HepG2 (cell line): Measurements from ENCODE around the gene AHRR. TPM values are rescaled to one million over a fixed set of nuclear protein-coding genes. Genes with fewer than 3 reads are reported as not detected.

ENCODE experiments used
- AKAP8 ChIP-seq: sonication (generic); formaldehyde crosslinking; IDR thresholded peaks from 2 replicates; pipeline ENCODE4 v1.5.1; 2020; ENCODE audit warnings: mild to moderate bottlenecking, missing genetic modification reagents
- GABPB1 ChIP-seq: IDR thresholded peaks from 2 replicates; pipeline ENCODE4 v1.6.1; 2016; ENCODE audit warnings: mild to moderate bottlenecking, missing genetic modification reagents, moderate library complexity, missing compliant biosample characterization
- GLMP ChIP-seq: sonication (generic); formaldehyde crosslinking; IDR thresholded peaks from 2 replicates; pipeline ENCODE4 v1.9.0; 2021; ENCODE audit warnings: missing genetic modification reagents, mild to moderate bottlenecking, borderline replicate concordance
- HMG20B ChIP-seq: conservative IDR thresholded peaks from 2 replicates; pipeline ENCODE4 v1.6.1; 2016; ENCODE audit warnings: missing genetic modification reagents, missing compliant biosample characterization
- HNF1B ChIP-seq: sonication (generic); formaldehyde crosslinking; IDR thresholded peaks from 2 replicates; pipeline ENCODE4 v1.5.1; 2020; ENCODE audit warnings: mild to moderate bottlenecking, moderate library complexity, missing genetic modification reagents
- JDP2 ChIP-seq: sonication (generic); formaldehyde crosslinking; IDR thresholded peaks from 2 replicates; pipeline ENCODE4 v1.8.1; 2022; ENCODE audit warnings: missing genetic modification reagents, borderline replicate concordance
- LCORL ChIP-seq, 2 experiments: fragments of 450-650 bp in 1 of 2; sonication (generic) in 1 of 2; formaldehyde crosslinking in 1 of 2; IDR thresholded peaks; 2 replicates each; pipeline versions ENCODE4 v1.5.0 to v1.6.1; 2017 to 2020; ENCODE audit warnings: antibody characterized with exemption in 1 of 2, missing genetic modification reagents in 1 of 2
- MEF2D ChIP-seq: sonication (generic); formaldehyde crosslinking; IDR thresholded peaks from 2 replicates; pipeline ENCODE4 v1.5.1; 2020; ENCODE audit warnings: mild to moderate bottlenecking, missing genetic modification reagents
- NR2F6 ChIP-seq, 2 experiments: IDR thresholded peaks; 2 replicates each; pipeline ENCODE4 v1.6.1; 2016; ENCODE audit warnings: antibody characterized with exemption in 1 of 2, mild to moderate bottlenecking in 1 of 2
- PTBP1 ChIP-seq: fragments of 200-400 bp; formaldehyde crosslinking; IDR thresholded peaks from 2 replicates; pipeline ENCODE4 v1.6.1; 2018; ENCODE audit warnings: low read length, low read depth; ENCODE audit not compliant: poor library complexity, severe bottlenecking
- REPIN1 ChIP-seq: sonication (generic); formaldehyde crosslinking; IDR thresholded peaks from 2 replicates; pipeline ENCODE4 v1.8.0; 2022; ENCODE audit warnings: missing genetic modification reagents, low read depth, mild to moderate bottlenecking, borderline replicate concordance
- ZBTB4 ChIP-seq: sonication (generic); formaldehyde crosslinking; IDR thresholded peaks from 2 replicates; pipeline ENCODE4 v1.4.0; 2020; ENCODE audit warnings: missing genetic modification reagents, mild to moderate bottlenecking, borderline replicate concordance
- ZFP91 ChIP-seq: sonication (generic); formaldehyde crosslinking; IDR thresholded peaks from 2 replicates; pipeline ENCODE4 v1.9.0; 2022; ENCODE audit warnings: missing genetic modification reagents, mild to moderate bottlenecking, borderline replicate concordance
- ZNF281 ChIP-seq: sonication (generic); formaldehyde crosslinking; IDR thresholded peaks from 2 replicates; pipeline ENCODE4 v1.4.0; 2020; ENCODE audit warnings: missing genetic modification reagents, borderline replicate concordance
- ZNF615 ChIP-seq: sonication (generic); formaldehyde crosslinking; IDR thresholded peaks from 2 replicates; pipeline ENCODE4 v1.5.0; 2020; ENCODE audit warnings: mild to moderate bottlenecking, missing genetic modification reagents, borderline replicate concordance
- ZNF850 ChIP-seq: sonication (generic); formaldehyde crosslinking; conservative IDR thresholded peaks from 2 replicates; pipeline ENCODE4 v1.9.0; 2021; ENCODE audit warnings: mild to moderate bottlenecking, missing genetic modification reagents
- ZNF878 ChIP-seq: sonication (generic); formaldehyde crosslinking; IDR thresholded peaks from 2 replicates; pipeline ENCODE4 v1.8.1; 2023; ENCODE audit warnings: mild to moderate bottlenecking, missing genetic modification reagents, moderate library complexity
- polyA plus RNA-seq, 8 experiments: library from polyadenylated mRNA; depleted of rRNA in 3 of 8; stranded (reverse) in 7 of 8; unstranded in 1 of 8; fragments of >200 nt; fragmentation: Illumina TruSeq in 4 of 8; extraction: Trizol in 4 of 8; gene quantifications; 2 replicates each; pipeline versions ENCODE4 v1.2.1 to v1.2.3, GENCODE V29; 2011 to 2016; ENCODE audit warnings: low read depth in 4 of 8, missing spikeins in 1 of 8, mixed read lengths in 1 of 8; ENCODE audit not compliant: insufficient read depth in 1 of 8
- total RNA-seq, 5 experiments: library from RNA; depleted of rRNA; stranded (reverse); fragments of >200 nt; fragmentation: Illumina TruSeq; extraction: Trizol; gene quantifications; 2 replicates each; pipeline ENCODE4 v1.2.3, GENCODE V29; 2016; ENCODE audit warnings: low read depth in 1 of 5

Gene AHRR
- total and polyA plus RNA-seq, 2 of the 13 experiments (the other 11 are each of a cell fraction or from before 2014, with no cell fraction given) = 0.28 to 0.35 TPM

GRCh38 chr5:431001-431710 is 109.6 kb downstream of the AHRR start (continued):
- TF ChIP-seq HNF1B (CRISPR knock-in tag) (0 out of 2 replicates have a peak, but pooled peaks have one; percentile 57), ZBTB4 (CRISPR knock-in tag) (no peak), MEF2D (CRISPR knock-in tag) (no peak), ZNF878 (CRISPR knock-in tag) (no peak), ZNF281 (CRISPR knock-in tag) (no peak), ZNF850 (CRISPR knock-in tag) (no peak), ZNF615 (CRISPR knock-in tag) (no peak), GLMP (no peak), REPIN1 (CRISPR knock-in tag) (no peak), NR2F6 (IDR thresholded peaks at IDR 0.05) (no peak), NR2F6 (CRISPR knock-in tag; IDR thresholded peaks at IDR 0.05) (0 out of 2 replicates have a peak, but pooled peaks have one; percentile 17), LCORL (IDR thresholded peaks at IDR 0.05) (no peak), LCORL (CRISPR knock-in tag; IDR thresholded peaks at IDR 0.05) (peak; percentile 42; the same call in 1 of the 2 replicates), AKAP8 (no peak), PTBP1 (no peak), ZFP91 (CRISPR knock-in tag) (peak; percentile 48; the same call in 1 of the 2 replicates), JDP2 (CRISPR knock-in tag) (no peak), GABPB1 (CRISPR knock-in tag) (0 out of 2 replicates have a peak, but pooled peaks have one; percentile 15), HMG20B (no peak)
